ENCODE data around the gene PHPT1.
"Not testable (repeated sequence)": the region's sequence is repeated elsewhere in the genome, so short reads cannot be mapped to it uniquely, and the experiment has no call there.

PHPT1 gene

DNA sequence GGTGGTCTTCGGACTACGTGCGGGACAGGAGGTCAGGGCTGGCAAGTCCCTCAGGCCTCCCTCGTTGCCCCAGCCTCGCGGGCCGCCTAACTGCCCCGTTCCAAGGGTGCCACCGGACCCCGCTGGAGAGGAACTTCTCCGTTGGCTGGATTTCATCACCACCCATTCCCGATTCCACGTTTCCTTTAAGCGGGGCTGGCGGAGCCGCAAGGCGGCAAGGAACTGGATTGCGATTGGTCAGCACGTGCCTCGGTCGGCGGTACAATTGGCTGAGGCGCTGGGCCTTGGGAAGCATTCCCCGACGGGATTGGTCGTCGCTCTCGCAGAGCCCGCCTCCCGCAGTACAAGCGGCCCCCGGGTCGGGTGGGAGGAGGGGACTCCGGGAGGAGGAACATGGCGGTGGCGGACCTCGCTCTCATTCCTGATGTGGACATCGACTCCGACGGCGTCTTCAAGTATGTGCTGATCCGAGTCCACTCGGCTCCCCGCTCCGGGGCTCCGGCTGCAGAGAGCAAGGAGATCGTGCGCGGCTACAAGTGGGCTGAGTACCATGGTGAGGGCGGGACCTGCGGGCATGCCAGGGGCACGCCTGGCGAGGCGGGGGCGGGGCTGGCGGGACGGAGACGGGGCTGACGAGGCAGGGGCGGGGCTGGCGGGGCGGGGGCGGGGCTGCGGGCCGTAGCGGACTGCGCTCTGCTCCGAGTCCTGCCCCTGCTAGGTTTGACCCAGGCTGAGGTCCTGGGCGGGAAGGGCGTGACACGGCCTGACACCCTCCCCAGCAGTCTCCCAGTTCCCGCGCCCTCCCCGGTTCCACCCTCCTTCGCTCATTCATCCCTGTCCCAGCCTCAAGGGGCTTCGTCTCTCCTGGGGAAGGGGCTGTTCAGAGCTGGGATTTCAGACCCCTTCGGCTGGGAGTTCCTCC, at the start of gene PHPT1:
PHPT1 (plus strand) TSS at position 372 of the 922 bp plus-strand sequence; CDS start at position 394, 22 bp downstream.
- DNase-seq = peak; percentile 95

GRCh38 chr9:136799854-136800657, 49.2 kb upstream of the PHPT1 start:
- DNase-seq = peak; percentile 49

DNA sequence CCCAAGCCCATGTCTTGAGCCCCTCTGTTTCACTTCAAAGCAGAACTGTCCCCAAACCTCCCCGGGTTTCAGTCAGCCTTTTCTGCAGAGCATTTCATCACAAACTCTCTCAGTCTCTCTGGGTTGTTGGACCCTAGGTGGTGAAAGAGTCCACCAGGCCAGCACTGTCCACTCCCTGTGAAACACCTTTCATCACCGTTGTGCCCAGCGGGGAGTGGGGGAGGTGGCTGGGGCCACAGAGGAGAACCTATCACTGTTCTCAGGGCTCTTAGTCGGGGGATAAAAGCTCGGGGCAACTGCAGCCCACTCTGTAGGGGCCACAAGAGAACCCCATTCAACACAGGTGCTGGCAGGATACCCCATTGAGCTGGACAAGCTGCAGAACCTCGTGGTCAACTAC, 46.9 kb upstream of the PHPT1 start:
- no peak for DNase-seq

GRCh38 chr9:136803009-136803550, 46.1 kb upstream of the PHPT1 start:
- DNase-seq = not testable (repeated sequence)

- DNase-seq = no peak
These were observed 45.4 kb upstream of the PHPT1 start for GRCh38 chr9:136803551-136804508.

- DNase-seq = no peak
These were observed 44.6 kb upstream of the PHPT1 start for GRCh38 chr9:136804509-136805206.

GRCh38 chr9:136805207-136805740, 43.9 kb upstream of the PHPT1 start:
- no peak for DNase-seq

GRCh38 chr9:136806067-136806466, 43.1 kb upstream of the PHPT1 start:
- DNase-seq = no peak

- no peak for DNase-seq
These were observed 42.5 kb upstream of the PHPT1 start for GRCh38 chr9:136806631-136807201.

GRCh38 chr9:136807281-136808074, 41.7 kb upstream of the PHPT1 start, which contains the start of gene RABL6:
Gene RABL6, plus strand, starts transcription at chr9:136807948. Its CDS starts 249 bp downstream, at chr9:136808197.
- DNase-seq = peak; percentile 56

DNA sequence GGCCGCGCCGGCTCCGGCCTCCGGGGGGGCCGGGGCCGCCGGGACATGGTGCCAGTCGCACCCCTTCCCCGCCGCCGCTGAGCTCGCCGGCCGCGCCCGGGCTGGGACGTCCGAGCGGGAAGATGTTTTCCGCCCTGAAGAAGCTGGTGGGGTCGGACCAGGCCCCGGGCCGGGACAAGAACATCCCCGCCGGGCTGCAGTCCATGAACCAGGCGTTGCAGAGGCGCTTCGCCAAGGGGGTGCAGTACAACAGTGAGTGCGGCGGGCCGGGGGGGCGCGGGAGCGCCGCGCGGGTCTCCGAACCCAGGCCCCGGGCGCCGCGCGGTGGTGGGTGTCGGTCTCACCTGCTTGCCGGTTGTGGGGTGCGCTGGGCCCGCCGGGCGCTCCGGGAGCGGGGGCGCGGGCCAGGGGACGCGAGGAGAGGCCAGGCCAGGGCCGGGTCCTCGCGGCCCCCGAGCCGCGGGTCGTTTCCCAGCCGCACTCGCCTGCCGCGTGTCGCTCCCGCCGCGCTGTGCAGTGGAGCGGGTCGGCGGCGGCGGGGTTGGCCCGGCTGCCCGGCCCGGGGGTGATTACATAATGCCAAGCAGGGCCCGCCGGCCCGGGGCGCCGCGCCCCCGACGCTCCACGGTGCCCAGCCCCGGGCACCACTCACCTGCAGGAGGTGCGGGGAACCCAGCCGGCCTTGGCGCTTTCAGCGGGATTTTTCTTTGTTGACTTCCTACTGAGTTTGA, 41.0 kb upstream of the PHPT1 start:
- no peak for DNase-seq

DNA sequence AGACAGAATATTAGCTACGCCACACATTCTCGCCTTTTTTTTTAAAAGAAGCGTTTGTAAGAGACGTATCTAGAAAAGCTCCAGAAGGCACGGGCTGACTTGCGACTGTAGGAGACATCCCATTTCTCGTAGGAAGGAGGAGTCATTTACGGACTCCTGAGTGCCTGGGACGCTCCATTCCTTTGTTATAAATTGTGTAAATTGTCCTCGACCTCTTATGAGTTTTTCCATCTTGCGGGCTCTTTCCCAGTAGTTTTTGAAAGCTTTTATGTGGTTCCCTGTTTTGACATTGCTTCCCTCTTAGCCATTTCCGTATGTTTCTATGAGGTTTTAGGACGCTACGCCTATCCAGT, 40.4 kb upstream of the PHPT1 start:
- no peak for DNase-seq

DNA sequence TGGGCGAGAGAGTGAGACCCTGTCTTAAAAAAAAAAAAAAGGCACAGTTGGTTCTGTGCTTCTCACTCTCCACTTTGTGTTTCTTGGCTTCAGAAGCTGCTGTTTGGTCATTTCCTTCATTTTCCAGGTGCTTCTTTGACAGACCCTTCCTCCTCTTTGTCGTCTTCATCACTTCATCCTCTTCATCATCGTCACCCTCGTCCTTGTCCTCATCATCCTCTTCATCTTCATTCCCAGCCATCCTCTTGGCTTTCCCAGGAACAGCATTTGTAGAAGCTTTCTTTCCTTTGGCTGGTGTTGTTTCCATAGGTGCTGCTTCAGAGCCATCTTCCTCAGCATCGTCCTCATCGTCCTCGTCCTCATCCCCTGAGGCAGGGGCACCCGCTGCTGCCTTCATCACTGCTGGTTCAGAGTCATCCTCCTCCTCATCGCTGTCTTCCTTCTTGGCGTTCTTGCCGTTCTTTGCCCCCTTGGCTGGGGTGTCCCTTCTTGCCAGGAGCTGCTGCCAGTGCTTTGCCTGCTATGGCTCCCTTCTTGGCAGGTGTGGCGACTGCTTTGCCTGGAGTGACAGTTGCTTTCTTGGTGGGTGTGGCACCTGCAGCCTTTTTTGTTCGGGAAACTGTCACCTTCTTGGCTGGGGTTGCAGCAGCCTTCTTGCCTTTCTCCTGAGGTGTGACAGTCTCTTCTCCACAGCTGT, 34.3 kb upstream of the PHPT1 start:
- DNase-seq = no peak

- DNase-seq = no peak
These were observed 33.8 kb upstream of the PHPT1 start for GRCh38 chr9:136815422-136815782.

- DNase-seq = no peak
These were observed 28.0 kb upstream of the PHPT1 start for GRCh38 chr9:136820971-136821825.

DNA sequence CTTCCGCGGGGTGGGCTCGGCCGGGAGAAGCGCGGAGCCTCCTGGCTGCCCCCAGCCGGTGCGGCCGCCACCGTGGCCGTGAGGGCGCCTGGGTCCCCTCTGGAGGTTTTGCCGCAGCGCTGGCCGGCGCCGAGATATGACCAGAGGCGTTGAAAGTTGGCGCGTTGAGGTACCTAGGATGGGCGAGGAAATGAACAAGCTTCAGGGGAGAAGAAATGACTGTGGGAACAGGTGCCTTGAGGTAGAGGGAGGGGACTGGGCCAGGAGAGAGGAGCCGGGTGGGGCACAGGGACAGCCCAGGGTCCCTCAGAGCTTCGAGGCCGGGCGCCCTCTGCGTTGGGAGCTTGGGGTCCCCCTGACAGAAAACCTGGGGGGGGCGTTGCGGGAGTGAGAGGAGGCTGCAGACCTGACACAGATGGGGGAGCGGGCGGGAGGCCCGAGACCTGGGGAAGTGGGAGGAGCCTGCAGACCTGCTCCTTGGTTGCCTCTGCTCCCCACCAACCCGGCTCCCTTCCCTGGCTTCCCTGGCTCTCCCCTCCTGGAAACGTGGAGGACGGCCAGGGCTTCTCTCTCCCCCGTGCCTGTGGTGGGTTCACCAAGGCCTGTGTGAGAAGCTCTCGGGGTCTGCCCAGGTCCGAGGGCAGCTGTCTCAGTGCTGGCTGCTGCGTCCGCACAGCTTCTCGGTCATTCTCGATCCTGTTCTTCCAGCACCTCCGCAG, 27.2 kb upstream of the PHPT1 start:
- no peak for DNase-seq

Data from T1000 (cell line).